Liver (tissue), 9 donors: Measurements from ENCODE around the gene JAZF1. TPM values are rescaled to one million over a fixed set of nuclear protein-coding genes. Genes with fewer than 3 reads are reported as not detected.

ENCODE experiments used
- DNase-seq: peaks from one replicate; pipeline ENCODE4 v3.0.0-alpha.2; 2017; ENCODE audit warnings: low spot score
- H3K27ac ChIP-seq, 2 donors: one replicate each; pipeline ENCODE4 v1.7.0; 2013; ENCODE audit warnings: inconsistent platforms in 2 of 2, low read length in 2 of 2, control low read depth in 1 of 2, low read depth in 1 of 2, mild to moderate bottlenecking in 1 of 2
- H3K27me3 ChIP-seq, 4 donors: one replicate each; pipeline versions ENCODE4 v1.6.1 to v1.7.0; 2013; ENCODE audit warnings: low read length in 3 of 4, inconsistent platforms in 1 of 4, mild to moderate bottlenecking in 1 of 4, moderate library complexity in 1 of 4; ENCODE audit not compliant: control insufficient read depth in 4 of 4, insufficient read depth in 4 of 4
- H3K36me3 ChIP-seq, 4 donors: one replicate each; pipeline versions ENCODE4 v1.6.1 to v1.7.0; 2013; ENCODE audit warnings: low read length in 3 of 4, mild to moderate bottlenecking in 3 of 4, low read depth in 1 of 4, moderate library complexity in 1 of 4; ENCODE audit not compliant: control insufficient read depth in 4 of 4, insufficient read depth in 3 of 4
- H3K4me1 ChIP-seq, 4 donors: one replicate each; pipeline versions ENCODE4 v1.6.1 to v1.7.0; 2013; ENCODE audit warnings: low read length in 3 of 4, mild to moderate bottlenecking in 3 of 4, moderate library complexity in 1 of 4; ENCODE audit not compliant: control insufficient read depth in 4 of 4, insufficient read depth in 4 of 4
- H3K4me3 ChIP-seq, 3 donors: one replicate each; pipeline versions ENCODE4 v1.6.1 to v1.7.0; 2013; ENCODE audit warnings: low read length in 3 of 3, control low read depth in 1 of 3, low read depth in 1 of 3, mild to moderate bottlenecking in 1 of 3
- H3K9ac ChIP-seq, 2 donors: one replicate each; pipeline ENCODE4 v1.7.0; 2013; ENCODE audit warnings: low read length in 2 of 2, mild to moderate bottlenecking in 2 of 2, moderate library complexity in 2 of 2, control low read depth in 1 of 2, low read depth in 1 of 2
- H3K9me3 ChIP-seq, 4 donors: one replicate each; pipeline versions ENCODE4 v1.6.1 to v1.7.0; 2013; ENCODE audit warnings: low read length in 3 of 4; ENCODE audit not compliant: control insufficient read depth in 4 of 4
- CTCF ChIP-seq: fragments of 150-350 bp; IDR thresholded peaks from 2 replicates; pipeline ENCODE4 v1.5.1; 2017; ENCODE audit warnings: improper control_type of control experiment, low read depth, low read length; ENCODE audit not compliant: missing input control
- EGR1 ChIP-seq, 2 donors: IDR thresholded peaks; 2 replicates each; pipeline ENCODE4 v1.6.1; 2016 to 2018; ENCODE audit warnings: antibody characterized with exemption in 2 of 2, low read depth in 2 of 2
- FOXA1 ChIP-seq: IDR thresholded peaks from 2 replicates; pipeline ENCODE4 v1.6.1; 2016; ENCODE audit warnings: antibody characterized with exemption
- FOXA2 ChIP-seq: IDR thresholded peaks from 2 replicates; pipeline ENCODE4 v1.6.1; 2016; ENCODE audit warnings: antibody characterized with exemption
- GABPA ChIP-seq, 2 donors: IDR thresholded peaks in 1 of 2; conservative IDR thresholded peaks in 1 of 2; 2 replicates each; pipeline ENCODE4 v1.6.1; 2016; ENCODE audit warnings: antibody characterized with exemption in 2 of 2, mild to moderate bottlenecking in 1 of 2, moderate library complexity in 1 of 2
- HNF4A ChIP-seq, 2 donors: conservative IDR thresholded peaks; 2 replicates each; pipeline ENCODE4 v1.6.1; 2016; ENCODE audit warnings: antibody characterized with exemption in 2 of 2, mild to moderate bottlenecking in 2 of 2
- HNF4G ChIP-seq: IDR thresholded peaks from 2 replicates; pipeline ENCODE4 v1.6.1; 2016; ENCODE audit warnings: antibody characterized with exemption
- JUND ChIP-seq, 2 donors: IDR thresholded peaks; 2 replicates each; pipeline ENCODE4 v1.6.1; 2016; ENCODE audit warnings: antibody characterized with exemption in 2 of 2
- MAX ChIP-seq: IDR thresholded peaks from 2 replicates; pipeline ENCODE4 v1.6.1; 2016; ENCODE audit warnings: antibody characterized with exemption
- REST ChIP-seq: IDR thresholded peaks from 2 replicates; pipeline ENCODE4 v1.6.1; 2016; ENCODE audit warnings: antibody characterized with exemption, mild to moderate bottlenecking
- RXRA ChIP-seq, 2 donors: IDR thresholded peaks; 2 replicates each; pipeline ENCODE4 v1.6.1; 2017 to 2018; ENCODE audit warnings: antibody characterized with exemption in 2 of 2, mild to moderate bottlenecking in 1 of 2
- SP1 ChIP-seq: IDR thresholded peaks from 2 replicates; pipeline ENCODE4 v1.6.1; 2018; ENCODE audit warnings: antibody characterized with exemption, mild to moderate bottlenecking
- TAF1 ChIP-seq: conservative IDR thresholded peaks from 2 replicates; pipeline ENCODE4 v1.6.1; 2016; ENCODE audit warnings: antibody characterized with exemption, mild to moderate bottlenecking
- YY1 ChIP-seq: IDR thresholded peaks from 2 replicates; pipeline ENCODE4 v1.6.1; 2016; ENCODE audit warnings: antibody characterized with exemption, mild to moderate bottlenecking
- ZBTB33 ChIP-seq: IDR thresholded peaks from 2 replicates; pipeline ENCODE4 v1.6.1; 2016; ENCODE audit warnings: antibody characterized with exemption
- WGBS: extraction: QIAGEN DNeasy Blood & Tissue Kit; methylation state at CpG from one replicate; pipeline ENCODE4 v1.1.7; 2013; 5-methylcytosine and 5-hydroxymethylcytosine counted together
- polyA plus RNA-seq, 2 donors: library from polyadenylated mRNA; stranded (reverse) in 1 of 2; unstranded in 1 of 2; fragments of 200-250 nt in 1 of 2; fragments of >200 nt in 1 of 2; fragmentation: Nextera tagmentation in 1 of 2; extraction: Ambion mirVana in 1 of 2; gene quantifications; one replicate each; pipeline versions ENCODE4 v1.2.1 to v1.2.3, GENCODE V29; 2013 to 2015
- total RNA-seq, 2 donors: library from RNA; depleted of rRNA; stranded (reverse); fragments of >200 nt; gene quantifications; one replicate each; pipeline ENCODE4 v1.2.3, GENCODE V29; 2014
- donor health status: healthy.
- donor health status: healthy.
- donor health status: healthy.
- donor health status: healthy.
- donor health status: healthy.

Gene JAZF1
- total and polyA plus RNA-seq, 4 donors = 2.7 to 17.8 (median 4.0) TPM

GRCh38 chr7:27897441-27897847, 283.2 kb downstream of the JAZF1 start (continued):
- TF ChIP-seq ZBTB33 (no peak), MAX (no peak), EGR1 (IDR thresholded peaks at IDR 0.05; ENCODE audit: low read depth in 2 of 2) (peak in 1 of 2 donors; percentile 47), SP1 (peak; percentile 72), HNF4G (no peak), TAF1 (no peak)

GRCh38 chr7:27897001-27897400, 283.6 kb downstream of the JAZF1 start:
- no peaks in the 10 kb centered on the region for H3K36me3 ChIP-seq
- peak overlapping the region in 1 of 3 donors; percentile 12 for H3K4me3 ChIP-seq
- peaks cover 2 to 24% (median 16%) of the 10 kb centered on the region in 4 donors for H3K4me1 ChIP-seq
- peak overlapping the region; percentile 17 to 51 for H3K27ac ChIP-seq
- TF ChIP-seq GABPA (IDR thresholded peaks at IDR 0.05 in 1 of 2, conservative IDR thresholded peaks at IDR 0.05 in 1 of 2) = no peak
- TF ChIP-seq REST = no peak
- TF ChIP-seq JUND (IDR thresholded peaks at IDR 0.05) = no peak
- no peak for TF ChIP-seq CTCF
- TF ChIP-seq HNF4A (conservative IDR thresholded peaks at IDR 0.05) = no peak
- TF ChIP-seq SP1 = no peak
- WGBS = 44% methylated on average over 6 of the region's 6 CpGs
- H3K9me3 ChIP-seq = no peaks in the 10 kb centered on the region
- peak overlapping the region in 1 of 2 donors; percentile 63 for H3K9ac ChIP-seq
- DNase-seq = no peak
- H3K27me3 ChIP-seq = no peaks in the 10 kb centered on the region

- Histone ChIP-seq H3K4me3 (no peak overlapping the region), H3K4me1 (peaks cover 0 to 17% (median 11%) of the 10 kb centered on the region in 4 donors), H3K9ac (no peak overlapping the region), H3K36me3 (no peaks in the 10 kb centered on the region), H3K9me3 (no peaks in the 10 kb centered on the region), H3K27ac (no peak overlapping the region), H3K27me3 (no peaks in the 10 kb centered on the region)
- TF ChIP-seq FOXA1 = no peak
- TF ChIP-seq MAX = no peak
- no peak for TF ChIP-seq JUND (IDR thresholded peaks at IDR 0.05)
- TF ChIP-seq RXRA (IDR thresholded peaks at IDR 0.05) = no peak
- no peak for TF ChIP-seq CTCF
- TF ChIP-seq HNF4G = no peak
- TF ChIP-seq TAF1 = no peak
- no peak for TF ChIP-seq EGR1 (IDR thresholded peaks at IDR 0.05; ENCODE audit: low read depth in 2 of 2)
- TF ChIP-seq FOXA2 = no peak
- TF ChIP-seq YY1 = no peak
- no peak for TF ChIP-seq GABPA (IDR thresholded peaks at IDR 0.05 in 1 of 2, conservative IDR thresholded peaks at IDR 0.05 in 1 of 2)
- DNase-seq = no peak
Measured at GRCh38 chr7:27895551-27895950, 285.0 kb downstream of the JAZF1 start.
